Dermis microvascular lymphatic vessel endothelial cell (primary cell): ENCODE results near the gene ZP1. TPM values are rescaled to one million over a fixed set of nuclear protein-coding genes. Genes with fewer than 3 reads are reported as not detected.

Experiments
- DNase-seq, 2 donors: peaks; one replicate each; pipeline versions ENCODE4 v3.0.0 to v3.0.0-alpha.2; 2010; ENCODE audit warnings: low read depth in 2 of 2
- total RNA-seq: library from RNA; depleted of rRNA; stranded (reverse); fragments of >200 nt; gene quantifications from 2 replicates; pipeline ENCODE4 v1.2.1, GENCODE V29; 2014

The ZP1 gene
- total RNA-seq, 1 donor from 2014 or later, result not detected

DNA sequence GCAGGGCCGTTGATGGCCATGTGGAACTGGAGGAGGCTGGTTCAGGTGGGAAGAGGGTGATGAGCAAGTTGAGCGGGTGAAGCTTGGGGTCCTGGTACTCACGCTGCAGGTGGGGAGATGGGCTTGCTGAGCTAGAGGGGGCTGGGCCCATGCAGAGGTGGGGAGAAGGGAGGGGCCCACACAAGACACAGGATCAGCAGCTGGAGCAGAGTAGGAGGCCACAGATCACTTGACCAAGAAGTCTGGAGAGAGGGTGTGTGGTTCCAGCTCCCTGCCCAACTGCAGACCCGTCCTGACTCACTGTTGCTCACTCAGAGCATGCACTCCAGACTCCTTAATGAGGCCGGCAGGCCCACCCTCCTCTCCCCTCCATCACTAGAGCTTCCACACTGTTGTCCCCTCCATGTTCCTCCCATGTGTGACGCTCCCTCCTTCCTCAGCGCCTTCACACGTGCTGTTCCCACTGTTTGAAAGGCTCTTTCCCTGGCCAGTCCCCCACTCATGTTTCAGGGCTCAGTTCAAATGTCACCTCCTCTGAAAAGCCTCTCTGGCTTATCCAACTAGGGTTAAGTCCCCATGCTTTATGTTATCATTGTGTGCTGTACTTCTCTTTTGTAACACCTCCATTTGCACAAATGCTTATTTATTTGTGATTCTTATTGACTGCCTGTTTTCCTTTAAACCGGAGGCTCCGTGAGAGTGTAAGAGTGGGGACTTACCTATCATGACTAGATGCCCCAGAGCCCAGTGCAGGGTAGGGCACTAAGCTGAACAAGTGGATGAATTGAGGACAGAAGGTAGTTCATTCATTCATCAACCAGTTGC is 23.1 kb upstream of the ZP1 start:
- peak in 1 of 2 donors; percentile 26 for DNase-seq

DNA sequence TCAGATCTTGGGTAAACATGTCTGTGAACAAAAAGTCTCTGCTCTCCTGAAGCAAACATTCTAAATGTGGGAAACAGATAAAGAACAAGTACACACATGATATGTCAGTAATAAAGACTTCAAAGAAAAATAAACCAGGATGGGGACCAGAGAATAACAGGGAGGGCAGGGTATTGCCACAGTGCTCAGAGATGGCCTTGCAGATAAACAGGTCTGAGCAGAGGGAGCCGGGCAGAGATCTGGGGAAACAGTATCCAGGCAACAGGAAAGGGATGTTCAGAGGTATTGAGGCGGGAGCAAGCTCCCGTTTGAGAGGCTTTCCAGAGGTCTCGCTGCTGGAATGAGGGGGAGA is 22.5 kb upstream of the ZP1 start:
- DNase-seq, result peak in 1 of 2 donors; percentile 12

DNA sequence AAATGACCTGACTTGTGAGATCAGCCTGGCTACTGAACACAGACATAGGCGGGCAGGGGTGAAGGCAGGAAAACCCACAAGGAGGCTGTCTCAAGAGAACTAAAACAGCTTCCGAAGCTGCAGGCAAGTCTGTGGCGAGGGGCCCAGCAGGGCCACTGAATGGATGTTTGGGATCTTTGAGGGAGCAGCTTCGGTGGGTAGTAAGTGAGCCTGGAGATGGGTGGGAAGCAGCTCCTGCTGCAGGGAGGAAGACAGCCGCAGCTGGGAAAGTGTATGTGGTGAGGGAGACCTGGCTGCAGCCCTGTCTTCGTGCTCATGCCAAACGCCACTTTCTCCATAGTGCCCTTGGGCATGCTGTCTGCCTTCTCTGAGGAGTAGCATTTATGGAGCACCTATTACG is 22.0 kb upstream of the ZP1 start:
- no peak for DNase-seq

DNA sequence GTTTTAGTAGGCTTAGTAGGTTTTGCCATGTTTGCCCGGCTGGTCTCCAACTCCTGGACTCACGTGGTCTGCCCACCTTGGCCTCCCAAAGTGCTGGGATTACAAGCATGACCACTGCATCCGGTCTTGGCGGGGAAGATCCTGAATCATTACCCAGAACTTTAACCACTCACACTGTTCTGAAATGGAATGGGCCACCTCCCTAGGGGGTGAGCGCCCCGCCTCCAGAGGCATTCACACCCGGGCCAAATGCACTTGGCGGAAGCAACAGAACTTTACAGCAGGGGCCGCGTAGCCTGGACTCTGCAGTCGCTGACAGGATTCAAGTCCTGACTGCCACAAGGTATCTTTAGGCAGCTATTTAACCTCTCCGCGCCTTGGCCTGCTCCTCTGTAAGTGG is 20.1 kb upstream of the ZP1 start:
- no peak for DNase-seq

DNA sequence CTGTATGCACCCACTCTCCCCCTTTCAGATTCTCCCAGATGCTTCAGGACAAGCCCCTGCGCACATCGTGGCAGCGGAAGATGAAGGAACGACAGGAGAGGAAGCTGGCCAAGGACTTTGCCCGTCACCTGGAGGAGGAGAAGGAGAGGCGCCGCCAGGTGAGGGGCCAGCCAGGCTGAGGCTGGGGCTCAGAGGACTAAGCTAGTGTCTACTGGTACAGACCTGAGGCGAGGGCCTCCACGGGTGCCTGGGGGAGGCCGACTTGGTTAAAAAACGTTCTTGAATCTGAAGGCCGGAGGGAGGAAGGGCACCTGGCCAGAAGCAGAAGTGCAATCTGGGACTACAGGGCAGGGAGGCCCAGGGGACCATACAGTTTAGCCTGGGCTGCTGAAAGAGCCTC is 19.4 kb upstream of the ZP1 start:
- DNase-seq, result no peak

DNA sequence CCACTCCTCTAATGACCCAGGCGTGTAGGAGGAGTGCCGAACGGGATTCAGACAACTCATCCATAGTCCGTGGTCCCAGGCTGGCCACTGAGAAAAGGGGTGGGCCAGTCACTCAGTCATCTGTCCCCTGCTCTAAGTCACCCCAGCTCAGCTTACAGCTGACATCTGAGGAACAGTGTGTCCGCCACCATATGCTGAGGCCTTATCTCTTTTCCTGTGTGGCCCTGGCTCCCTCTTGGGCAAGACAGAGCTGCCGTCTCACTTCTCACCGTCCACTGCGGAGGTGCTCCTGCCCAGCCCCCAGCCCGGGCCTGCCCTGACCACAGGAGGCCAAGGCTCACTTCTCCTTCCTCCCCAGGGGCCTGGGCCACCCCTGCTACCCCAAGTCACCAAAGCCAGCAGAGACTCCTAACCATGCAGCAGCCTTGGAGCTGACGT is 18.6 kb upstream of the ZP1 start:
- no peak for DNase-seq

DNA sequence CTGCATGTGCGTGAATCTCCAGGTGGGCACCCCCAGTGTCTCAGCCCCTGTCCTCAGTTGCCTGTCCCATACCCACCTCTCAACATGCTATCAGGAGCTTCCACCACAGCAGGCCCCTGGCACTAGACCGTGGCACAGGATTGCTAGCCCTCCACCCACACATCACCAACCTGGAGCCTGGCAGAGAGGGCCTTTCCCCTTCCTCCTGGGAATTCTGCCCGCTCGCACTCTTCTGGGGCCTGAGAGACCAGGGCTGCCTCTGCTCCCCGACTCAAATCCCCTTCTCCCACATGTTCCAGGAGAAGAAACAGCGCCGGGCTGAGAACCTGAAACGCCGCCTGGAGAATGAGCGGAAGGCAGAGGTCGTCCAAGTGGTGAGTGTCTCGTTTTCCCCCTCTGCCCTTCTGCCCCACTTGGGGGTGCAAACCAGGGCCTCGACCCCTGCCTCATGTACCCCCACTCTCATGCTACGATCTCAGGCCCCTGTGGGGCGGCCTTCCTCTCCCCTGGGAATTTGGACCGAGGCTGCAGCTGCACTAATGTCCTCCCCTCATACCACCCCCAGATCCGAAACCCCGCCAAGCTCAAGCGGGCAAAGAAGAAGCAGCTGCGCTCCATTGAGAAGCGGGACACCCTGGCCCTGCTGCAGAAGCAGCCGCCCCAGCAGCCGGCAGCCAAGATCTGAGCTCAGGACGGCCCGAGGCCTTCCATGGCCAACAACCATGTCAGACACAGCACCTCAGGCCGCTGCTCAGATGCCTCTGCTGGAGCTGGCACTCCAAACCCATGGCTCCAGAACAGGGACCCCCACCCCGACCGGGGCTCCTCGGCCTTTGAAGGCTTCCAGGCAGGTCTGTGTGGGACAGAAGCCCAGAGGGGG is 17.5 kb upstream of the ZP1 start:
- no peak for DNase-seq

DNA sequence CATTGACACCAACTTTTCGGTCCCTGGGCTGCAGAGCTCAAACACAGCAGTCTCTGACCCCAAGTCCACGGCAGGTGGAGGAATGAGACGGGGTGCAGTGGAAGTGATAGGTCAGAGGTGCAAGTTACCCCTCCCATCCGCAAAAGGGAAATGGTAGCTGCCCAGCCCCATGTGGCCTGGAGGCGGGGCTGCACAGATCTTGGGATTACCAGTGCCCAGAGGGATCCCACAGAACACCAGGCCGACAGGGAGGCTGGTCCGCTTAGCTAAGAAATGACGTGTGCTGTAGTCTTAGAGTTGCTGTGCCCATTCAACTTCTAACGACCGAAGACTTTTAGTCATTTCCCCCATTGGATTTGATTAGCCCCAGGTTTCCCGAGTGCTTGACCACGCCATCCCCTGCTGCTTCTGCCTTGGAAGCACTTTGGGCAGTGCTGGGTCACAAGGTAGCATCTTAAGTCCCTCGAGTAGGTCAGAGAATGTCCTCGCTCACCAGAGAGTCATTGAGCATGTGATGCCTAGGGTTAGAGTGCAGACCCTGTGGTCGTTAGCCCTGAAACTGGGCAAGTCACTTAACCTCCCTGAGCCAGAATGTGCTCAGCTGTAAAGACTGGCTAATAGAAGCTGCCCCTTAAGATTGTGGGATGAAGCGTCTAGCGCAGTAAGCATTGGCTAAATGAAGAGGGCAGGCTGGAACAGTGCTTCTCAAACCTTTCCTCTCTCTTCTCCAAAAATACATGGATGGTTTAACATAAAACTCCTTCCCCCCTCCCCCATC is 15.8 kb upstream of the ZP1 start:
- DNase-seq, result no peak

DNA sequence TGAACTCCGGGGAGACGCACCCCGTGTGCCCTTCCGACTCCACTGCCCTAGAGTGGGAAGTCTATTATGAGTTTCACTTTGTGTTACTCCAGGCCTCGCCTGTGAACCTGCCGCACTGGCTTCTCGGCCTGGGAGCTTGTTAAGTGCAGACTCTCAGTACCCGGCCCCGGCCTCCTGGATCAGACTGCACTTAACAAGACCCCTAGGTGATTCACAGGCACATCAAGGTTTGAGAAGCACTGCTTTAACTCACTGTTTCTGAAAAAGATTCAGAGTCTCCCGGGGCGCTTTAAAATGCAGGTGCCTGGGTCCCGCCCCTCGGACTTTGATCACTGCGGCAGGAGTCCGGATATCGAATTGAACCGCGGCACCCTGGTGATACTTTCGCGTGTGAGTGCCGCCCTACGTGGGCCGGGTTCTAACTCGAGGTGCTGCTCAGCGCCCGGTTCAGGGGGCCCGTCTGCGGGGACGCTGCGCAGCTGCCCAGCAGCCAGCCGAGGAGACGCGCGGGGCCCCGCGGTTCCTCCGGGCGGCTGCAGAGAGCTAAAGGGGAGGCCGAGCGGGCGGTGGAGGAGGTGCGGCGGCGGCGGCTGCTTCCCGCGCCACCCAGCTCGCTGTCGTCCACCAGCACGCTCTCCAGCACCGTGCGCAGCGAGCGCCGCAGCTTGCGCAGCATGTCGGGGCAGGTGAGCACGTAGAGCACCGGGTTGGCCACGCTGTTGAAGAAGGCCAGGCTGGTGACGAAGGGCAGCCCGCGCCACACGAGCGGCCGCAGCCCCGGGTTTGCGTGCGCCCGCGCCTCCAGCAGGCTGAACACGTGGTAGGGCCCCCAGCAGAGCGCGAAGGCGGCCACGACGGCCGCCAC is 15.0 kb upstream of the ZP1 start:
- DNase-seq, result no peak

DNA sequence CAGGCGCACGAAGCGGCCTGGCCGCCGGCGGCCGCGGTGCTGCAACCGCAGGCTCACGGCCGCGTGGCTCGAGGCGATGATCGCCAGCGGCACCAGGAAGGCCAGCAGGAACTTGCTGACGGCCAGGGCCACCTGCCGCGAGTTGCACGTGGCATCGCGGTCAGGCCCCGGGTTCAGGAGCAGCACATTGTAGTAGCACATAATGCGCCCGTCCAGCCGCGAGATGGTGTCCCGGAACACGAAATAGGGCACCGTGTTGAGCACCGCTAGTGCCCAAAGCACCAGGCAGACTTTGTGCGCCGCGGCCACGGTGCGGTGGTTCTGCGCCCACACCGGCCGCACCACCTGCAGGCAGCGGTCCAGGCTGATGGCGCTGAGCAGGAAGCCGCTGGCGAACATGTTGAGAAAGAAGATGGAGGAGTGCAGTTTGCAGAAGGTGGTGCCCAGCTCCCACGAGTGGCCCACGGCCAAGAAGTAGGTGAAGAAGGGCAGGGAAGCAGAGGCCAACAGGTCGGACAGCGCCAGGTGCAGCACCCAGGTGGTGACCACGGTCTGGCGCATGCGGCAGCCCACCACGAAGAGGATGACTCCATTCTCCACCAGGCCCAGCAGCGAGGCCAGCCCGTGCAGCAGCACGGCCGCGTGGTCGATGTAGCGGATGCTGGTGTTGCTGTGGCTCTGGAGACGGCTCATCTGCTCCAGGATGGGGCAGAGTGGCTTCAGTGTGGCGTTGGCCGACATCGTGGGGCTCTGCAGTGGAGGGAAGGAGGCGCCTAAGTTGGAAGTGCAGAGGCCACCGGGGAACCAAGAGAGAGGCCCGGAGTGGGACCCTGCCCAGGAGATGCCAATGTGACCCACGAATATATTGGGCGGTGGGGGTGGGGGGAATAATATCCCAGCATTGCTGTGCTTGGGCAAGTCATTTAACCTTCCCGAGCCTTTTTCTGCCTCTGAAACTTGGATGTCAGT is 14.1 kb upstream of the ZP1 start:
- no peak for DNase-seq

DNA sequence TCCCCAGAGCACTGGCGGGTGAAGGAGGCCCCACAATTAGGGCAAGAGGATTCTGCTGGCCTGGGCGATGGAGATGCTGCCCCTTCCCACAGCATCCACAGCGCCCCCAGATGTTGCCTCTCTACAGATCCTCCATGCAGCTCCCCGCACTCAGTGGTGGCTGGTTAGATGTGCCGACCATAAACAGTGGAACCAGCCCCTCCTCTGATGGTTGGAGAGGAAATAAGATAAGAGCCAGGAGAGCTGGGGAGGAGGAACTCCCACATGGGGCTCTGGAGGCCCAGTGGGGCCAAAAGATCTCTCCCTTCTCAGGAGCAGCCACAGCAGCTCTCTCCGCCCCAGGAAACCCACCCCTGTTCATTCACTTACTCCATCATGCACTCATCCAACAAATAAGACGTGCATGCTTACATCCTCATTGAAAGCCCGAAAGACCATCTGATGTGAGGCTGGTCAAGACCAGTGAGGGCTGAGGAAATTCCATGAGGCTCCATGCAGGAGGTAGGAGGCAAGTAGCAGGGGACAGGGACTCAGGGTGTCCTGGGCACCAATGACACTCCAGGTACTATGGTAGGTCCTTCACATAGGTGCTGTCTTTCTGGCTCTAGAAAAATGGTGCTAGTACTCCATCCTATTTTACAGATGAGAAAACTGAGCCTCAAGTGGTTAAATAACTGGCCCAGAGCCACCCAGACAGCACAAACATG is 13.0 kb upstream of the ZP1 start:
- DNase-seq, result no peak

DNA sequence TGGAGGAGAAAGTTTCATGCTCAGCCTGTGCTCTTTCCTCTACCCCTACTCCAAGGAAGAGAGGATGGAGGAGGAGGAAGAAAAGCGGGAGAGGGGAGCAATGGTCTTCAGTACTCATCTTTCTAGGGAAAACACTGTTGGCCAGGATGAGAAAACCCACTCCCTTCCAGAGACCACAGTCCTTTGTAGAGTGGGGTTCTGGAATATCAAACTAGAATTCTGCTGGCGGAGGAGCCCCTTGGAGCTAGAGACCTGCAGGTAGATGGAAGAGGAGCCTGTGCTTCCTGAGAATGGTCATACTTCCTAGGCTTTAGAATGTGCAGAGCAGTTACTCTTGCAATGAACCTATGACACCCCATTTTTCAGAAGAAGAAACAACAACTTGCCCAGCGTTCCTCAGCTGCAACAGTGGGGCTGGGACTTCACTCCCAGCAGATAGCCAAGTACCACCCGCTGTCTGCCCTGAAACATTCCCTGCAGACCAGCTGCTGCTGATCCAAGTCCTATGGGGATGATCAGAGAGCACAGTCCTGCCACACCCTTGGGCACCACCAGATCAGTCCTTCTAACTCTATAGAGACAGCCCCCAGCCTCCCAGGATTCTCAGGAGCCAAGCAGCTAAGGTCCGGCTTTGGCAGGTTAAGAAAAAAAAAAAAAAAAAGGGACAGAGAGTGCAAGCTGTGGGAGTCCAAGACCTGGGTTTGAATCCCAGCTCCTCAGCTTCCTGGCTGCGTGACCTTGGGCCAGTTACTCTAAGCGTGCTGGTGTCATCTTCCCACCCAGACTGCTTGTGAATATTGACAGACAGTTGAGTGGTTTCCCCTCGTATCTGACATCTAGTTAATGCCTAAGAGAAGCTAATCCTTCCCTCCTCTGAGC is 12.3 kb upstream of the ZP1 start:
- no peak for DNase-seq

DNA sequence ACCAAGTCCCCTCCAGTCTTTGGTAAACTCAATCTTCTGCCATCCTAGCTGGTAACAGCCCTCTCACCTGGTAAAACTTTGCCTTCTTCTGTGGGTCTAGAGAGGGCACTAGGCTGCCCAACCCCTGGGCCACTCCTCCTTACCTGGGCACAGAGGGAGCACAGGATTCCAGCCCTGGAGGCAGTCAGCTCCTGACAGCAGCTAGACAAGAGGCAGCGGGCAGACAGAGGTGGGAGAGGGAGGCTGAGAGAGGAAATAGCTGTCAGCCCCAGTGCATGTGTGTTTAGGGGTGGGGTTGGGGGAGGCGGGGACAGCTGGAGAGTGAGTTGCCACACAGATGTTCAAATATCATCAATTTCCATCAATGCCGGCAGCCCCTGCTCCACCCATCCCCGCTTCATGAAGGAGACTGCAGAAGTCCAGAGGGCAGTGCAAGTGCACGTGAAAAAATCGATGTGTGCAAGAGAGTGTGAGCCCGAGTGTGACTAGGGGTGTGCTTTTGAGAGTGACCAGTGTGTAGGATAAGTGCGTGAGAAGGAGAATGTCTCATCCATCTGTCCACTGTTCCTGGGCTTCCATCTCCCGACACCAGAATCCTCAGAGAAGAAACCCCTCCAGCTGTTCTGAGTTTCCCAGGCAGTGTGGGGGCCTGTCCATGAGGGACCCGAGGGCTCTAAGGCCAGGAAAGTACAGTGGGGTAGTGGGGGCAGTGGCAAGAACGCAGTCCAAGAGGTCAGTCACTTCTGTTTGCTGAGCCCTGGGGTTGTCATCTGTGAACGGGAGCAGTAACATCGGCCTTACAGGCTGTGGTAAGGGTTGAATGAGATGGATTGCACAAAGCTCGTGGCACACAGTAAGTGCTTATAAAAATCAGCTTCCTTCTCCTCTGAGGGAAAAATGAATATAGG is 11.4 kb upstream of the ZP1 start, which contains the start of gene PTGDR2:
TSS of gene PTGDR2 (minus strand) at position 225 of the 908 bp plus-strand sequence. CDS start 2,228 bp downstream, outside the sequence.
- DNase-seq, result no peak

DNA sequence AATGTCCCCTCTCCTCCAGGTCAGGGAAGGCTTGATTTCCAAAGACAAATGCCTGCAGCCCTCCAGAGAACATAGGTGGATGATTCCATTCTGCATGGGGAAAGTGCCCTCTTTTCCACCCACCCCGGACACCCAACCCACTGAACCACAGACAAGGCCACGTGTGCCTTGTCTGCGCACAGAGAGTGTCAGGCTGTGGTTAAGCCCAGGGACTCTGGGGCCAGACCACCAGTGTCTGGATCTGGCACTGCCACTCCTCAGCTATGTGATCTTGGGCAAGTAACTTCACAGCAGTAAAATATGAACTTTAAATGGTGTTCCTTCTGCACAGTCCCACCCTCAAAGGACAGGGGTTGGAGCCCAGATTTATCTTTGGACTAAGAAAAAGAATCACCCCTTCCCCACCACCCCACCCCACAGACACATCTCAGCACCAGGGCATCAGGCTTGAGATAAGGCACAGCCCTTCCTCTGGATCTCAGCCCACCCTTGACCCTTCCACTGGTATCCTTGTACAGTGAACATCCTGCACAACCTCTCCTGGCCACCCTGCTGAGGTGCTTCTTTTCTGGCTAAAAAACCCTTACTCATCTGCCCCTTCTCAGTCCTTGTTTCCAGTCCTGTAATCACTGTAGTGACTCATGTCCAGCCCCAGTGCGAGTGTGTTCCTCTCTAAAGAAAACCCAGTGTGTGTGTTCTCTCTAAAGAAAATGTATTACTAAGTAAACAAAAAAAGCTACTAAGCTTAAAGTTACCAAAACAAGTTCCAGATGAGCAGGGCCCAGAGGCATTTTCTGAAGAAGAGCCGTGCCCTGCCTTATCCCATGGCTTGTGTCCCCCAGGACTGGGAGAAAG is 9.7 kb upstream of the ZP1 start:
- DNase-seq, result no peak

DNA sequence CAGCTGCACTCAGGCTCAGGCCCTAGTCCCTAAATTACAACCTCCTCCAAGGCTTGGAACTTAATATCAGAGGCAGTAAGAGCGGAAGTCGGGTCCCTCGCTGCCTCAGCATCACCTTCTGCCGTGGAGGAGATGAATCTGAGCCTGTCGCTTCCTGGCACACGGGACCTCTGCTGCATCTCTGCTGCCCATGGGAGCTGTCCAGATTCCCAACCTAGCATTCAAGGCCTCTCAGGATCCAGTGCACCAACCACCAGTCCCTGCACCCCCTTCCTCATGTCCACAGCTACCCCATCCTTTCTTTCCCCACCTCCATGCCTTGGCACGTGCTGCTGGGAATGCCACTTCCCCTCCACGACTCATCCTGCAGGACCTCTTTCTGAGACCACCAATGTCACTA is 9.1 kb upstream of the ZP1 start:
- DNase-seq, result no peak
